Esophagus (tissue), 2 donors: ENCODE results near the gene EEF1AKMT3. TPM values are rescaled to one million over a fixed set of nuclear protein-coding genes. Genes with fewer than 3 reads are reported as not detected.

Source experiments
- H3K27ac ChIP-seq, 2 donors: one replicate each; pipeline ENCODE4 v1.5.1; 2013; ENCODE audit warnings: low read depth in 2 of 2, mild to moderate bottlenecking in 2 of 2, inconsistent platforms in 1 of 2, low read length in 1 of 2, moderate library complexity in 1 of 2
- H3K27me3 ChIP-seq, 2 donors: one replicate each; pipeline ENCODE4 v1.6.1; 2013; ENCODE audit warnings: low read length in 2 of 2, control low read depth in 1 of 2, mild to moderate bottlenecking in 1 of 2; ENCODE audit not compliant: insufficient read depth in 2 of 2, control insufficient read depth in 1 of 2
- H3K36me3 ChIP-seq, 2 donors: one replicate each; pipeline ENCODE4 v1.6.1; 2013; ENCODE audit warnings: low read length in 1 of 2; ENCODE audit not compliant: control insufficient read depth in 2 of 2, insufficient read depth in 2 of 2
- H3K4me1 ChIP-seq, 2 donors: one replicate each; pipeline ENCODE4 v1.6.1; 2013; ENCODE audit warnings: low read length in 1 of 2; ENCODE audit not compliant: control insufficient read depth in 2 of 2, insufficient read depth in 2 of 2
- H3K4me3 ChIP-seq, 2 donors: one replicate each; pipeline ENCODE4 v1.5.1; 2013; ENCODE audit warnings: low read length in 2 of 2, mild to moderate bottlenecking in 2 of 2, low read depth in 1 of 2, moderate library complexity in 1 of 2
- H3K9me3 ChIP-seq, 2 donors: one replicate each; pipeline ENCODE4 v1.6.1; 2013; ENCODE audit warnings: mild to moderate bottlenecking in 2 of 2, low read depth in 1 of 2, low read length in 1 of 2, moderate library complexity in 1 of 2; ENCODE audit not compliant: control insufficient read depth in 2 of 2, insufficient read depth in 1 of 2
- WGBS, 2 donors: extraction: QIAGEN DNeasy Blood & Tissue Kit; methylation state at CpG; one replicate each; pipeline ENCODE4 v1.1.7; 2013; 5-methylcytosine and 5-hydroxymethylcytosine counted together
- polyA plus RNA-seq, 2 donors: library from polyadenylated mRNA; stranded (reverse); fragments of 200-250 nt; gene quantifications; one replicate each; pipeline ENCODE4 v1.2.3, GENCODE V29; 2013
- donor health status: healthy with polysubstance abuse.
- donor health status: Bipolar disorder and iron deficiency.

The EEF1AKMT3 gene
- polyA plus RNA-seq, 2 donors, result 1.1 to 2.4 TPM

DNA sequence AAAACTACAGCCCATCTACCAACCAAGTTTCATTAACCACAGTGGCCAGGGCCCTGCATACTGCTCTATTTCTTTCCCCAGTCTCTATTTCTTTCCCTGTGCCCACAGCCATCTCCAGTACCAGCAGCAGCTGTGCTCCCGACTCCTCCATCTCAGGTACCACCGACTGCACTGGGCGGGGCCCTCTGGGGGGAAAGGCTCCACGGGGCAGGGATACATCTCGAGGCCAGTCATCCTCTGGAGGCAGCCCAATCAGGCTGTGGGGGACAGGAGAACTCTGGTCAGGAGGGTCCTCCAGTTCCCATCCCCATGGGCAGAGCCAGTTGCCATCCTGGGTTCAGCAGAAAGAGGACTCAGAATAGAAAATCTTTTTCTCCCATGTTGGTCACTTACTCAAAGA lies 23.4 kb upstream of the EEF1AKMT3 start:
- Histone ChIP-seq H3K27me3 (no peaks in the 10 kb centered on the region), H3K4me3 (no peak overlapping the region), H3K36me3 (peaks cover 0 to 11% of the 10 kb centered on the region in 2 donors), H3K4me1 (peaks cover 6 to 15% of the 10 kb centered on the region in 2 donors), H3K27ac (no peak overlapping the region), H3K9me3 (no peaks in the 10 kb centered on the region)
- WGBS, 2 donors, result 92% methylated on average over 5 of the region's 5 CpGs

DNA sequence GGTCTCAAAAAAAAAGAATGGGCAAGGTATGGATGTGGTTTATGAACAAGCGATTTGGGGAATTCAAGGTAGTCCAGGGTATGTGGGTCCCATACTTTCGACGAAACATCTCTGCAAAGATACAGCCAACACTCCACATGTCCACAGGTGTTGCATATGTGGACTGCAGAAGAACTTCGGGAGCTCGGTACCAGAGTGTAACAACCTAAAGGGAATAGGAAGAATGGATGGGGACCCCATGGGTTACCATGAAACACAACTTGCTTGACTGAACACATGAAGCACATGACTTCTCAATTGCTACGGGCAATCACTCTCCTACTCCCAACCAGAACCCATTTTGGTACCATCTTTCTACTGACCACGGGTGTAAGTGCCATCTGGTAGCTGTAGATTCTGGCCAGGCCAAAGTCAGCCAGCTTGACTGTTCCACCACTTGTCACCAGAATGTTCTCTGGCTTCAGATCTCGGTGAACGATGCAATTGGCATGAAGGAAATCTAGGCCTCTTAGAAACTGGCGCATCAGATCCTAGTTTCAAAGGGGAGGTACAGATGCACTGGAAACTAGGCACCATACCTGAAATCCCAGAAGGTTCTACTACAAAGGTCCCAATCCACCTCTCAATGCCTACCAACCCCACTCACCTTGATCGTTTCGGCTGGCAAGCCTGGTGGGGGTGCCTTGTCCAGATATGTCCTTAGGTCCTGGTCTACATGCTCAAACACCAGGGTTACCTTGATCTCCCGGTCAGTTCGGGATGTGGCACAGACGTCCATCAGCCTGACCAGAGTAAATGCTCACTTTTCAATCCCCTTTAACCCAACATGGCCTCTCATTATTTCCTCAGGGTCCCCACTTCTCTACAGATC lies 21.6 kb upstream of the EEF1AKMT3 start:
- Histone ChIP-seq H3K27ac (peak overlapping the region in 1 of 2 donors; percentile 88), H3K9me3 (no peaks in the 10 kb centered on the region), H3K36me3 (peaks cover 0 to 11% of the 10 kb centered on the region in 2 donors), H3K27me3 (no peaks in the 10 kb centered on the region), H3K4me3 (peak overlapping the region; percentile 58 to 72), H3K4me1 (peaks cover 6 to 9% of the 10 kb centered on the region in 2 donors)
- WGBS, 2 donors, result 87% methylated on average over 15 of the region's 15 CpGs

DNA sequence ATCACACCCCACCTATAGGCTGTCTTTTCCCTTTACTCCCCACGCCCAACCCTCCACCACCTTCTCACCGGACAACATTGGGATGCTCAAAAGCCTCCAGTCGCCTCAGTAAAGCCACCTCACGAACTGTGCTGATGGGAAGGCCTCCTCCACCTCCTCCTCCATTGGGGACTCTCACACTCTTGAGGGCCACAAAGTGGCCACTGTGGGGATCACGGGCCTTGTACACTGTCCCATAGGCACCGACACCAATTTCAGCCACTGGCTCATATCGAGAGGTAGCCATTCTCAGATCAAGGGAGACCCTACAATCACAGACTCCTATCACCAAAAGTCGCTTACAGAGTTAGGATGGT lies 21.0 kb upstream of the EEF1AKMT3 start:
- Histone ChIP-seq H3K4me3 (peak overlapping the region; percentile 58 to 72), H3K27me3 (no peaks in the 10 kb centered on the region), H3K4me1 (peaks cover 6 to 8% of the 10 kb centered on the region in 2 donors), H3K9me3 (no peaks in the 10 kb centered on the region), H3K36me3 (peaks cover 0 to 11% of the 10 kb centered on the region in 2 donors), H3K27ac (peak overlapping the region; percentile 71 to 88)
- WGBS, 2 donors, result 9 to 13% methylated on average over 8 of the region's 8 CpGs

DNA sequence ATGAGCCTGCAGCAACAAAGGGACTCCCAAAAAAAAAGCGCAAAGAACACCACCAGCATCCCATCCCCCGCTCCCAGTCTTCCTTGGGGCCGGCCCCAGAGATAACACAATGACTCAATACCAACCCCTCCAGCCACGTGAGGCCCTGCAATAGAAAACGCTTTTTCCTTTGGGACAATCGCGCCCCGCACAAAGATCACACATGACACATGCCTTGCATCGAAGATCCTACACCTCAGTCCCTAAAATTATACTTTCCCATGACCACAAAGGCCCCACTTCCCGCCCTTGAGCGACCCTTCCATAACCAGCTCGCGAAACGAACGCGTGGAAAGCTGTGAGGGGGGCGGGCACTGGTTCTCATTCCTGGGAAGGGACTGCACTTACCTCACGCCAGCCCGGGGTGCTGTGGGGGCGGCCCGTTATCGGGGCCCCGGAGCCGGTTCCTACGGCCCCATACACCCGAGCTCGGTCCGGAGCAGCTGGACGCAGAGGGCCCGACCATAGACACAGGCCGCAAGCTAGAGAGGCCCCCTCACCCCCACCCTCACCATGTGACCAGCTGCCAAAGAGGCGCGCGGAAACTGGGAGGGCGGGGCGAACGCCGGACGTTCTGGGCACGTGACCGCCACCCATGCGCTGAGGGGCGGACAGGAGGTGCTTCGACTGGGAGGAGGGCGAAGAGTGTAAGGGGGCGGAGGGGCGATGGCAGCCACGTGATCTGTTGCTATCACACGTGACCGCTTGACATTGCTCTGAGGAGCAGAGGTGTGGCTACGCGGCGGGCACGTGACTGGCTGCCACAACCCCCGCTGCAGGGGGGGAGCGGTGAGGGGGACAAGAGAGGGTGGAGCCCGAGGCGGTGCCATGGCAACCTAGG lies 20.4 kb upstream of the EEF1AKMT3 start, which contains the start of gene CDK4:
CDK4 (minus strand) TSS at position 523 of the 880 bp plus-strand sequence. CDS start 593 bp downstream, outside the sequence.
- H3K9me3 ChIP-seq, result no peaks in the 10 kb centered on the region
- peaks cover 0 to 11% of the 10 kb centered on the region in 2 donors for H3K36me3 ChIP-seq
- 0 to 1% methylated on average over 58 of the region's 58 CpGs for WGBS, 2 donors
- H3K4me3 ChIP-seq, result peak within 1 kb of the TSS; percentile 58 to 72
- no peaks in the 10 kb centered on the region for H3K27me3 ChIP-seq
- peaks cover 6 to 8% of the 10 kb centered on the region in 2 donors for H3K4me1 ChIP-seq
- peak within 1 kb of the TSS; percentile 71 to 88 for H3K27ac ChIP-seq

DNA sequence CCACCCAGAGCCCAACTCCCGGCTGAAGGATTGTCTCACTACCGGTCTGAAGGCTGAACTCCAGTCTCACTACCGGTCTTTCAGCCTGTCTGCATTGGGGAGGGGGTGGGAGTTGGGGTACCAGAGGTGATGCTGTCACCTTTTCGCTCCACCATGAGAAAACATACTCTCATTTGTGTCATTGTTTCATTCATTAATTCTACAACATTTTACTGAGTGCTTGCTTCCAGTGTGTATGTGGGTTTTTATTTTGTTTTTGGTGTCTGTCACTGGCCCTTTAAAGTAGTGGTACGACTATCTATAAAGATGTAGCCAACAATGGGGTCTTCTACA lies 19.8 kb upstream of the EEF1AKMT3 start:
- Histone ChIP-seq H3K4me3 (peak overlapping the region; percentile 58 to 72), H3K4me1 (peaks cover 6 to 8% of the 10 kb centered on the region in 2 donors), H3K36me3 (peaks cover 0 to 11% of the 10 kb centered on the region in 2 donors), H3K27me3 (no peaks in the 10 kb centered on the region), H3K9me3 (no peaks in the 10 kb centered on the region), H3K27ac (peak overlapping the region in 1 of 2 donors; percentile 65)
- WGBS, 2 donors, result 0% methylated on average over 5 of the region's 5 CpGs

DNA sequence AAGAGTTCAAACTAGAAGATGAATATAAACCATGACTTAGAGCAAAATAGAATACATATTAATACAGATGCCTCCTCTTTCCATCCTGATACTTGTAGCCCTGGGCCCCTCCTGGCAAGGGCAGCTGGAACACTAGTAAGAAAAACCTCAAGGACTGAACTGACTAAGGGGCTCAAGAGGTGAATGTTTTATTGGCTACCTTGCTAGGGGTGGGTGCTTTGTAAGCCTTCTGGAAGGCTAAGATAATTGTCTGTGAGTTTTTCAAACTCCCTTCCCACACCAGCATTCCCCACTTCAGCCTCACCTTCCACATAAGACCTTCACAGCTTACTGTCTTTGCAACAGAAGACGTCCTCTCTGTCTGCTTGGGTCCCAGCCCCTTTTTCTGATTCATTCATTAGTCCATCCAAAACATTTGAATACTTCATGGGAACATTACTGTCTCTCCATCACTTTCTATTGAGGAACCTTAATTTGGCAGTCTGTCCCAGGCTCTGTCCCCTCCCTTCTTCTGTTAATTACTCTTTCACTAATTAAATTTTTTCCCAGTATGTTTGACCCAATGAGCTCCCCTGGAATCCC lies 18.6 kb upstream of the EEF1AKMT3 start:
- Histone ChIP-seq H3K4me3 (no peak overlapping the region), H3K27ac (no peak overlapping the region), H3K9me3 (no peaks in the 10 kb centered on the region), H3K27me3 (no peaks in the 10 kb centered on the region), H3K4me1 (peaks cover 6 to 8% of the 10 kb centered on the region in 2 donors), H3K36me3 (peaks cover 0 to 13% of the 10 kb centered on the region in 2 donors)
- WGBS, 2 donors, result 18 to 27% methylated on average over 1 of the region's 1 CpG

DNA sequence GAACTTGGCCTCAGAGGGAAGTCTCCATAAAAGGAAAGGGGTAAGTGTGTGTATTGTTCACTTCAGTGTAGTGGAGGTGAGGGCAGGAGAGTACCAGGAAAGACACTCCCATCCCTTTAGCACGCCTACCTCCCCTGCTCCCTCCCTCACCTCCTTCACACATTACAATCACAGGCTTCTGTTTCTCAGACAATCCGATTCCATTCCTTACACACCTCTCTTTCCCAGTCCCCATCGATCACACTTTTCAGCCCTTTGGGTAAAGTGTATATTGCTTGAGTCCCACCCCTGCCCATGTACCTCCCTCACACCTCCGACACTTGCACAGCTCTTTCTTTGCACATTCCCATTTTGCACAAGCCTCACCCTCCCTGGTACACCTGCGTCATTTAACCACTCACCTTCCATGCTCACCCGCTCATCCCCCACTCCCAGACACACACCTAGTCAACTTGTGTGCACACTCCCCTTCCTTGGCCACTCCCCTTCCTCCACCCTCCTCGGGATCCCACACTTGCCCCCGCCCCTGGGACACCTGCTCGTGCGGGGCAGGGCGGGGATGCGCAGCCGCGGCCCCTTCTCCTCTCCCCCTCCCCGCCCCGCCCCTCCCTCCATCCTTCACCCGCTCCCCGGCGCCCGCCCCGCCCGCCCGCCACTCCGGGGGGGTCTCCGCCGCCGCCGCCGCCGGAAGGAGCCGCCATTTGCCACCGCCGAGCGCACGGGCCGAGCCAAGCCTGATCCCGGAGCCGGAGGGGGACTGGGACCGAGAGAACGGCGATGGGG lies 17.8 kb upstream of the EEF1AKMT3 start, which contains the start of gene MARCHF9:
MARCHF9 (plus strand) TSS at position 693 of the 783 bp plus-strand sequence. CDS start 426 bp downstream, outside the sequence.
- WGBS, 2 donors, result 1% methylated on average over 29 to 41 of the region's 41 CpGs
- Histone ChIP-seq H3K9me3 (no peaks in the 10 kb centered on the region), H3K27me3 (no peaks in the 10 kb centered on the region), H3K4me1 (peaks cover 6 to 8% of the 10 kb centered on the region in 2 donors), H3K36me3 (peaks cover 0 to 14% of the 10 kb centered on the region in 2 donors), H3K4me3 (peak within 1 kb of the TSS; percentile 56 to 76), H3K27ac (peak within 1 kb of the TSS; percentile 69)

DNA sequence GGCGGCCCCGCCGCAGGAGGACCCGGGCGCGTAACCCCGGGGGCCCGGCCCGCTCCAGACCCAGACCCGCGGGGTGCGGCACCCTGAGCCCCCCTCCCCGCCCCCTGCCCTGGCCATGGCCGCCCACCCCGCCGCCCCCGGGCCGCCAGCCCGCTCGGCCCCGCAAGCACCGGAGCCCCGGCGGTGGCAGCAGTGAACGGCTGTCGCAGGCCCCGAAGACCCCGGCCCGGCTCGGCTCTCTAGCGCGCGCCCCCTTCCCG lies 17.3 kb upstream of the EEF1AKMT3 start:
- 0% methylated on average over 15 to 34 of the region's 34 CpGs for WGBS, 2 donors
- peaks cover 6 to 8% of the 10 kb centered on the region in 2 donors for H3K4me1 ChIP-seq
- peak overlapping the region; percentile 69 for H3K27ac ChIP-seq
- no peaks in the 10 kb centered on the region for H3K27me3 ChIP-seq
- no peaks in the 10 kb centered on the region for H3K9me3 ChIP-seq
- peak overlapping the region; percentile 56 to 76 for H3K4me3 ChIP-seq
- peaks cover 0 to 14% of the 10 kb centered on the region in 2 donors for H3K36me3 ChIP-seq
